GM12872 (cell line): ENCODE measurements around the gene NPR2.

Experiments
- CTCF ChIP-seq: IDR thresholded peaks from 3 replicates; pipeline ENCODE4 v1.5.1; 2011; ENCODE audit warnings: low read depth, mild to moderate bottlenecking, low read length, moderate library complexity; ENCODE audit not compliant: insufficient read depth

NPR2 gene

GRCh38 chr9:35814106-35814840 is 22.9 kb downstream of the NPR2 start:
- peak; percentile 54 for TF ChIP-seq CTCF

- TF ChIP-seq CTCF, result no peak
These were observed 23.6 kb downstream of the NPR2 start, which contains the start of gene HINT2 for GRCh38 chr9:35814841-35815543. Gene HINT2 (minus strand): TSS chr9:35815042. CDS start chr9:35814979, 63 bp downstream.

- peak; percentile 39; the same call in 1 of the 3 replicates for TF ChIP-seq CTCF
These were observed 25.3 kb downstream of the NPR2 start for GRCh38 chr9:35816708-35817107.

- no peak for TF ChIP-seq CTCF
These were observed 26.9 kb downstream of the NPR2 start for GRCh38 chr9:35818341-35818740.

GRCh38 chr9:35820076-35820475 is 28.7 kb downstream of the NPR2 start:
- no peak for TF ChIP-seq CTCF

- no peak for TF ChIP-seq CTCF
These were observed 31.5 kb downstream of the NPR2 start for GRCh38 chr9:35822926-35823325.

GRCh38 chr9:35826071-35826701 is 34.8 kb downstream of the NPR2 start:
- TF ChIP-seq CTCF, result peak; percentile 82
